Ovary (tissue), 3 donors: Measurements from ENCODE around the gene UGT1A10.

Experiments used
- POLR2A ChIP-seq: fragments of 450-650 bp; IDR thresholded peaks from one replicate; pipeline ENCODE4 v1.6.1; 2017; ENCODE audit warnings: antibody characterized with exemption, mild to moderate bottlenecking, moderate library complexity
- TF ChIP-seq, protein P1 (sequence below), 3 donors: fragments of 450-650 bp in 2 of 3; fragments of 200-600 bp in 1 of 3; IDR thresholded peaks; one replicate each; pipeline versions ENCODE4 v1.5.1 to v1.8.0; 2016 to 2022; ENCODE audit warnings: antibody characterized with exemption in 3 of 3, mild to moderate bottlenecking in 1 of 3
- donor health status: DM: no; HTN: no; CAD: no.

DNA sequence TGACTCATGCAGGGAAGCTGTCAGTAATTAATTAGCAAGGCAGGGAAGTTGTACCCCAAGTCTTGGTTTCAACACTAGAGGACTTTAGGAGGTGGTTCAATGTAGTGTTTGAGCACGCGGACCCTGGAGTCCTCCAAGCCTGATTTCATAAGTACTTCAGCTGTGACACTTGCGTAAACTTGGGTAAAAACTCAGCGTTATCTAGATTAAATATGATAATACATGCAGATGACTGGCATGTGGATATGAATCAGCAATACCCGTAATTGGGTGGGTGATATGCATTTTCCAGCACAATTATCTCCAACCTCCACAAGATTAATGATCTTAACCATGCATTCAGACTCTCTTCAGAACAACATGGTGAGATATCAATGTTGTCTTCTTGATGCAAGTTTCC is 50.7 kb downstream of the UGT1A10 start:
- TF ChIP-seq, protein P1, sequence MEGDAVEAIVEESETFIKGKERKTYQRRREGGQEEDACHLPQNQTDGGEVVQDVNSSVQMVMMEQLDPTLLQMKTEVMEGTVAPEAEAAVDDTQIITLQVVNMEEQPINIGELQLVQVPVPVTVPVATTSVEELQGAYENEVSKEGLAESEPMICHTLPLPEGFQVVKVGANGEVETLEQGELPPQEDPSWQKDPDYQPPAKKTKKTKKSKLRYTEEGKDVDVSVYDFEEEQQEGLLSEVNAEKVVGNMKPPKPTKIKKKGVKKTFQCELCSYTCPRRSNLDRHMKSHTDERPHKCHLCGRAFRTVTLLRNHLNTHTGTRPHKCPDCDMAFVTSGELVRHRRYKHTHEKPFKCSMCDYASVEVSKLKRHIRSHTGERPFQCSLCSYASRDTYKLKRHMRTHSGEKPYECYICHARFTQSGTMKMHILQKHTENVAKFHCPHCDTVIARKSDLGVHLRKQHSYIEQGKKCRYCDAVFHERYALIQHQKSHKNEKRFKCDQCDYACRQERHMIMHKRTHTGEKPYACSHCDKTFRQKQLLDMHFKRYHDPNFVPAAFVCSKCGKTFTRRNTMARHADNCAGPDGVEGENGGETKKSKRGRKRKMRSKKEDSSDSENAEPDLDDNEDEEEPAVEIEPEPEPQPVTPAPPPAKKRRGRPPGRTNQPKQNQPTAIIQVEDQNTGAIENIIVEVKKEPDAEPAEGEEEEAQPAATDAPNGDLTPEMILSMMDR (IDR thresholded peaks at IDR 0.05), result no peak
- TF ChIP-seq POLR2A, result no peak
